Measurements from ENCODE around the gene SLITRK4.

SLITRK4 gene

DNA sequence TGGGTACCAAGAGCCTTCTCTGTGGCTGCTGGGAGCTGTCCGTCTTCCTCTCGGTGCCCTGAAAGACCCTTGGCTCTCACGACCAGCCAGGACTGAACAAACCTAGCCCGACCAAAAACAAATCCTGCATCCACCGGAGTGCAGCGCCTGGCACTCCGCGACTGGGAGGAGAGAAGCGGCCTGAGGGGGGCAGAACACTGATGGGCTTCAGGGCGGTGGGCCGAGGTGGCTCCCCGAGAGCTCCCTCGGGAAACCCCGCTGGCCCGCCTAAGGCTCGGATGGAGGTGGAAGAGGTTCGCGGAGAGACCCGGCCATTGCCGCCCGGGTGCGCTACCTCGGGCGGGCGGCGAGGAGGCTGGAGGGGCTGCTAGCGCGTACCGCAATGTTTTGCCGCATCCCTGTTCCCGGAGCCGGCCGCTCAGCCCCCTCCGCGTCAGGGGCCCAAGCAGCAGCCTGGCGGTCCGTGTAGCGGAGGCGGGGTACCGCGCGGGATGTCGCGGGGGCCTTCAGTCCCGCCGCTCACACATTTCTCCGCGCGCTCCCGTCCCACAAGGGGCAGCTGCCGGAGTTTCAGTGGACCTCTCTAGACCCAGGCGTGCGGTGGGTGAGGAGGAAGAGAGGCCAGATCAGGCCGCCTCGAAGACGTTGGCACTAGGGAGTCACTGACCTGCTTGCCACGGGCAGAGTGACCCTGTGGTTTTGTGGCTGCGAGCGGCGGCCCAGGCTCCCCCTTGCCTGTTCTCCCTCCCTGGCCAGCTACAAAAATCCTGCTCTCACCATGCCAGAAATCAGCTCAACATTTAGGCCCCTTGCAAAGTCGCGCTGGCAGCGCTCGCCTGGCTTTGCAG, 2.2 kb downstream of the SLITRK4 start:
- TF ChIP-seq, protein P1, sequence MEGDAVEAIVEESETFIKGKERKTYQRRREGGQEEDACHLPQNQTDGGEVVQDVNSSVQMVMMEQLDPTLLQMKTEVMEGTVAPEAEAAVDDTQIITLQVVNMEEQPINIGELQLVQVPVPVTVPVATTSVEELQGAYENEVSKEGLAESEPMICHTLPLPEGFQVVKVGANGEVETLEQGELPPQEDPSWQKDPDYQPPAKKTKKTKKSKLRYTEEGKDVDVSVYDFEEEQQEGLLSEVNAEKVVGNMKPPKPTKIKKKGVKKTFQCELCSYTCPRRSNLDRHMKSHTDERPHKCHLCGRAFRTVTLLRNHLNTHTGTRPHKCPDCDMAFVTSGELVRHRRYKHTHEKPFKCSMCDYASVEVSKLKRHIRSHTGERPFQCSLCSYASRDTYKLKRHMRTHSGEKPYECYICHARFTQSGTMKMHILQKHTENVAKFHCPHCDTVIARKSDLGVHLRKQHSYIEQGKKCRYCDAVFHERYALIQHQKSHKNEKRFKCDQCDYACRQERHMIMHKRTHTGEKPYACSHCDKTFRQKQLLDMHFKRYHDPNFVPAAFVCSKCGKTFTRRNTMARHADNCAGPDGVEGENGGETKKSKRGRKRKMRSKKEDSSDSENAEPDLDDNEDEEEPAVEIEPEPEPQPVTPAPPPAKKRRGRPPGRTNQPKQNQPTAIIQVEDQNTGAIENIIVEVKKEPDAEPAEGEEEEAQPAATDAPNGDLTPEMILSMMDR (IDR thresholded peaks at IDR 0.05; ENCODE audit: control insufficient read depth, insufficient read depth, low read depth, low read length, missing control alignments) = no peak
- no peak for DNase-seq (ENCODE audit: low read depth)
- H3K4me3 ChIP-seq (ENCODE audit: control insufficient read depth, low read depth, low read length) = no peak overlapping the region

GRCh38 chrX:143632625-143633410, 3.1 kb downstream of the SLITRK4 start:
- no peak overlapping the region for H3K4me3 ChIP-seq (ENCODE audit: control insufficient read depth, low read depth, low read length)
- DNase-seq (ENCODE audit: low read depth) = no peak
- TF ChIP-seq, protein P1 (IDR thresholded peaks at IDR 0.05; ENCODE audit: control insufficient read depth, insufficient read depth, low read depth, low read length, missing control alignments) = no peak

GRCh38 chrX:143623657-143624056, 12.2 kb downstream of the SLITRK4 start:
- no peak overlapping the region for H3K4me3 ChIP-seq (ENCODE audit: control insufficient read depth, low read depth, low read length)
- no peak for DNase-seq (ENCODE audit: low read depth)
- TF ChIP-seq, protein P1 (IDR thresholded peaks at IDR 0.05; ENCODE audit: control insufficient read depth, insufficient read depth, low read depth, low read length, missing control alignments) = no peak

GRCh38 chrX:143621276-143621675, 14.6 kb downstream of the SLITRK4 start:
- no peak overlapping the region for H3K4me3 ChIP-seq (ENCODE audit: control insufficient read depth, low read depth, low read length)
- DNase-seq (ENCODE audit: low read depth) = no peak
- TF ChIP-seq, protein P1 (IDR thresholded peaks at IDR 0.05; ENCODE audit: control insufficient read depth, insufficient read depth, low read depth, low read length, missing control alignments) = no peak

GRCh38 chrX:143615851-143616250, 20.1 kb downstream of the SLITRK4 start:
- TF ChIP-seq, protein P1 (IDR thresholded peaks at IDR 0.05; ENCODE audit: control insufficient read depth, insufficient read depth, low read depth, low read length, missing control alignments) = no peak
- no peak for DNase-seq (ENCODE audit: low read depth)
- H3K4me3 ChIP-seq (ENCODE audit: control insufficient read depth, low read depth, low read length) = no peak overlapping the region

DNA sequence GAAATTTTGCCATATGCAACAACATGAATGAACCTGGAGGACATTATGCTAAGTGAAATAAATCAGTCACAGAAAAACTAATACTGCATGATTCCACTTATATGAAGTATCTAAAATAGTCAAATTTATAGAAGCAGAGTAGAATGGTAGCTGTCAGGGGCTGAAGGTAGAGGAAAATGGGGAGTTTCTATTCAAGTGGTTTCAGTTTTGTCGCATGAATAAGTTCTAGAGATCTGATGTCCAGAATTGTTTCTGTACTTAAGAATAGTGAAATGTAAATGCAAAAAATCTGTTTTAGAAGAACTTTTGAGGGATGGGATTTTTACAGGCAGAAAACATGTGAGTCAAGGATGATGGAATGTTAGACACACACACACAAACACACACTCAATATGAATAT, 34.1 kb downstream of the SLITRK4 start:
- TF ChIP-seq, protein P1 (IDR thresholded peaks at IDR 0.05; ENCODE audit: control insufficient read depth, insufficient read depth, low read depth, low read length, missing control alignments) = no peak
- no peak overlapping the region for H3K4me3 ChIP-seq (ENCODE audit: control insufficient read depth, low read depth, low read length)
- DNase-seq (ENCODE audit: low read depth) = no peak
